ENCODE data around the gene TEN1. TPM values are rescaled to one million over a fixed set of nuclear protein-coding genes. Genes with fewer than 3 reads are reported as not detected.

Gene TEN1
- total RNA-seq, 1 experiment from 2014 or later, result 19.3 TPM

DNA sequence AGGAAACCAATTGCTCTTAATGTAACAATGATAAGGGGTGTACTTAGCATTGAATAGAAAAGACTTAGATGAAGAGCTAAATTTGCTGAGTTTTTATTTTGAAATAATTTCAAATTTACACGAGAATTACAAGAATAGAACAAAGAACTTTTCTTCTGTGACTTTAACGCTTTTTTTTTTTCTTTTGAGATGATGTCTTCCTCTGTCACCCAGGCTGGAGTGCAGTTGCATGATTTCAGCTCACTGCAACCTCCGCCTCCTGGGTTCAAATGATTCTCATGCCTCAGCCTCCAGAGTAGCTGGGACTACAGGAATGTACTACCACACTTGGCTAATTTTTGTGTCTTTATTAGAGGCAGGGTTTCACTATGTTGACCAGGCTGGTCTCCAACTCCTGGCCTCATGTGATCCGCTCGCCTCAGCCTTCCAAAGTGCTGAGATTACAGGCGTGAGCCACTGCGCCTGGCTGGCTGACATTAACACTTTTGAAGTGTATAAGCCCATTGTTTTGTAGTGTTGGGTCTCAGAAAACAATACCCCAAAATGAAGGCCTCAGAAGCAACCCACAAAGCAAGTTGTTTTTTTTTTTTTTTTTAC, 2.1 kb downstream of the TEN1 start:
- no peak overlapping the region for H3K56ac ChIP-seq (ENCODE audit: insufficient read length, low read depth, low read length)
- Mint-ChIP-seq H3K4me1 (peaks cover 56 to 67% of the 10 kb centered on the region in 2 experiments), H3K27ac (peak overlapping the region; percentile 81 to 88 (median 86); a peak in 5 of 7 replicates), H3K36me3 (ENCODE audit: insufficient read depth in 1 of 3, low read depth in 3 of 3) (peaks cover 7 to 14% (median 11%) of the 10 kb centered on the region in 3 experiments; a peak in 6 of 7 replicates), H3K4me3 (peak overlapping the region; percentile 93 to 95), H3K9me3 (no peaks in the 10 kb centered on the region), H3K27me3 (ENCODE audit: low read depth) (no peaks in the 10 kb centered on the region)
- H4K8ac ChIP-seq (replicated peaks; ENCODE audit: insufficient read length, low read depth, low read length), result no peak overlapping the region
- no peak overlapping the region for H3K27ac ChIP-seq (ENCODE audit: insufficient read length, low read depth, low read length)
- no peak overlapping the region for H2AK5ac ChIP-seq (ENCODE audit: insufficient read length, low read length)
- no peak overlapping the region for H4K5ac ChIP-seq (ENCODE audit: insufficient read length, low read depth, low read length)
- no peaks in the 10 kb centered on the region for H3K9me3 ChIP-seq (ENCODE audit: control insufficient read depth, low read depth, low read length)
- no peak overlapping the region for H2BK120ac ChIP-seq (ENCODE audit: low read depth, low read length, poor library complexity, severe bottlenecking)
- no peak overlapping the region for H3K9ac ChIP-seq (ENCODE audit: extremely low read depth, insufficient read length, low read length)
- no peak overlapping the region for H3K18ac ChIP-seq (ENCODE audit: insufficient read length, low read depth, low read length)
- peaks cover 2% of the 10 kb centered on the region; the same call in 1 of the 2 replicates for H3K79me2 ChIP-seq (ENCODE audit: insufficient read depth, low read length)
- H2BK5ac ChIP-seq (ENCODE audit: insufficient read length, low read length), result no peak overlapping the region
- peaks cover 8% of the 10 kb centered on the region; the same call in 1 of the 2 replicates for H3K4me1 ChIP-seq (ENCODE audit: insufficient read depth, low read length)
- no peak overlapping the region; the same call in 1 of the 2 replicates for H2BK15ac ChIP-seq (ENCODE audit: low read depth, low read length)
- no peak overlapping the region for H2BK20ac ChIP-seq (ENCODE audit: low read depth, low read length, poor library complexity, severe bottlenecking)
- no peak for DNase-seq
- H3K4ac ChIP-seq (ENCODE audit: low read depth, low read length), result no peak overlapping the region
- no peak overlapping the region for H2AFZ ChIP-seq (ENCODE audit: low read length)
- no peaks in the 10 kb centered on the region for H4K20me1 ChIP-seq (ENCODE audit: control insufficient read depth, insufficient read depth, insufficient read length)
- TF ChIP-seq, protein P1, sequence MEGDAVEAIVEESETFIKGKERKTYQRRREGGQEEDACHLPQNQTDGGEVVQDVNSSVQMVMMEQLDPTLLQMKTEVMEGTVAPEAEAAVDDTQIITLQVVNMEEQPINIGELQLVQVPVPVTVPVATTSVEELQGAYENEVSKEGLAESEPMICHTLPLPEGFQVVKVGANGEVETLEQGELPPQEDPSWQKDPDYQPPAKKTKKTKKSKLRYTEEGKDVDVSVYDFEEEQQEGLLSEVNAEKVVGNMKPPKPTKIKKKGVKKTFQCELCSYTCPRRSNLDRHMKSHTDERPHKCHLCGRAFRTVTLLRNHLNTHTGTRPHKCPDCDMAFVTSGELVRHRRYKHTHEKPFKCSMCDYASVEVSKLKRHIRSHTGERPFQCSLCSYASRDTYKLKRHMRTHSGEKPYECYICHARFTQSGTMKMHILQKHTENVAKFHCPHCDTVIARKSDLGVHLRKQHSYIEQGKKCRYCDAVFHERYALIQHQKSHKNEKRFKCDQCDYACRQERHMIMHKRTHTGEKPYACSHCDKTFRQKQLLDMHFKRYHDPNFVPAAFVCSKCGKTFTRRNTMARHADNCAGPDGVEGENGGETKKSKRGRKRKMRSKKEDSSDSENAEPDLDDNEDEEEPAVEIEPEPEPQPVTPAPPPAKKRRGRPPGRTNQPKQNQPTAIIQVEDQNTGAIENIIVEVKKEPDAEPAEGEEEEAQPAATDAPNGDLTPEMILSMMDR (conservative IDR thresholded peaks at IDR 0.05), result no peak
- peaks cover 11% of the 10 kb centered on the region for H3K23me2 ChIP-seq (ENCODE audit: insufficient read length, low read depth, low read length, poor library complexity, severe bottlenecking)
- no peak overlapping the region for H3K23ac ChIP-seq (ENCODE audit: insufficient read length, low read depth, low read length)
- H3K27me3 ChIP-seq (ENCODE audit: insufficient read depth, low read length), result no peaks in the 10 kb centered on the region
- H3T11ph ChIP-seq (ENCODE audit: low read length), result no peak overlapping the region
- WGBS (ENCODE audit: extremely low coverage, insufficient read length, low lambda C conversion rate), result no CpG with 5 or more reads among the region's 7 CpGs
- H3K14ac ChIP-seq (ENCODE audit: insufficient read depth, low read length), result no peak overlapping the region
- H2BK12ac ChIP-seq (ENCODE audit: insufficient read length, low read depth, low read length), result no peak overlapping the region
- H4K91ac ChIP-seq (ENCODE audit: insufficient read length, low read depth, low read length), result no peak overlapping the region
- H3K79me1 ChIP-seq (ENCODE audit: insufficient read depth, low read depth, low read length, poor library complexity, severe bottlenecking), result no peaks in the 10 kb centered on the region
- no peak overlapping the region for H3K4me2 ChIP-seq (ENCODE audit: insufficient read depth, insufficient read length, low read length)

Measured in H9 (cell line).